ENCODE data around the gene PDAP1. TPM values are rescaled to one million over a fixed set of nuclear protein-coding genes. Genes with fewer than 3 reads are reported as not detected.
"Not testable (repeated sequence)": the region's sequence is repeated elsewhere in the genome, so short reads cannot be mapped to it uniquely, and the experiment has no call there.

PDAP1 gene
- total RNA-seq, 1 donor from 2014 or later: 89.1 TPM

DNA sequence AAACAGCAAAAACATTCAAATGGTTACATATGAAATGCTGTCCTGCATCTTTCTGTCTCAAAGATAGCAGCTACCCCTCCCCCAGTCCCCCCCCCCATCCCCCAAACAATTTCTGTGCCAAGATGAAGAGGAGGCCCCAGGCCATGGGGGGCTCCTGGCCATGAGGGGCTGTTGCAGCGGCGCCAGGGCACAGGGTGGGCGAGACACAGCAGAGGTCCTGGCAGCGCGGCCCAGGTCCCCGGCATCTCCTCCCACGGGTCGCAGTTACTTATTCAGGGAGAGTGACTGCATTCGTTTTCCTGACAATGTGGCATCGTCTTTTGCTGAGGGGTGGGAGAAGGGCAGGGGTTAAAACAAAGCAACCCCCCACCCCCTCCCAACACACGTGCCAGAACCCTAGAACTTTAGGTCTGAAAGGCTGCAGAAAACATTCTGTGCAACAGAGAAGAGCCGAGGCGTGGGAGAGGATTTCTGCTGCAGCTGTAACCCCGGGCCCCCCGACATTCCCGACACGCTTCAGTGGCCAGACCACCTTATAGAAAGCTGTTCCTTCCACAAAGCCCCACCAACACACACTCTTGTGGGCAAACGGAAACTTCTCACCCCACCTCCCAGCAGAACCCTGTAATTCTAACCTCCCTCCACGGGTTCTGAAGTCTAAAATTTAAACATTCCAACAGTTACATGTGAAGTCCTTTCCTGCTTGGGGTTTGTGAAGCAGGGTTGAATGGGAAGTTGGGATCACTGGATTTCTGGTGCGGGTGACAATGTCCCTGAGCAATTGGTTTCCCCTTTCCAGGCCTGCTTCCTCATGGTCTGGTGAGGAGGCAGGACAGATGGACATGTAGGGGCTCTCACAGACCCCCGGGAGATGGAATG is 11.7 kb downstream of the PDAP1 start:
- DNase-seq (ENCODE audit: low read depth): no peak

GRCh38 chr7:99395616-99396327 is 12.6 kb downstream of the PDAP1 start:
- DNase-seq (ENCODE audit: low read depth): no peak

DNA sequence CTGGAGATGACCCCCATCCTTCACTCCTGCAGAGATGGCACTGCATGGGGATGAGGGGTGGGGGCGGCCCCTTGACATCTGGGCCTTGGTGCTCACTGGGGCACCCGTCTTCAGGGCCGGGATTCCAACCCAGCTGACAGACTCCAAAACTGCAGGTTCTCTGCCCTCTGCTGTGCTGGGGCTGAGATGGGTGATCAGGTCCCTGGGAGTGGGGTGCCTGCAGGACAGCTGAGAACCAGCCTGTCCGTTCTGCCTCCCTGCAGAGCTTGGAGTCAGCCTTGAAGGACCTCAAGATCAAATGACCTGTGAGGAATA is 14.3 kb downstream of the PDAP1 start:
- DNase-seq (ENCODE audit: low read depth): no peak

GRCh38 chr7:99393355-99394187 is 14.8 kb downstream of the PDAP1 start:
- no peak for DNase-seq (ENCODE audit: low read depth)

DNA sequence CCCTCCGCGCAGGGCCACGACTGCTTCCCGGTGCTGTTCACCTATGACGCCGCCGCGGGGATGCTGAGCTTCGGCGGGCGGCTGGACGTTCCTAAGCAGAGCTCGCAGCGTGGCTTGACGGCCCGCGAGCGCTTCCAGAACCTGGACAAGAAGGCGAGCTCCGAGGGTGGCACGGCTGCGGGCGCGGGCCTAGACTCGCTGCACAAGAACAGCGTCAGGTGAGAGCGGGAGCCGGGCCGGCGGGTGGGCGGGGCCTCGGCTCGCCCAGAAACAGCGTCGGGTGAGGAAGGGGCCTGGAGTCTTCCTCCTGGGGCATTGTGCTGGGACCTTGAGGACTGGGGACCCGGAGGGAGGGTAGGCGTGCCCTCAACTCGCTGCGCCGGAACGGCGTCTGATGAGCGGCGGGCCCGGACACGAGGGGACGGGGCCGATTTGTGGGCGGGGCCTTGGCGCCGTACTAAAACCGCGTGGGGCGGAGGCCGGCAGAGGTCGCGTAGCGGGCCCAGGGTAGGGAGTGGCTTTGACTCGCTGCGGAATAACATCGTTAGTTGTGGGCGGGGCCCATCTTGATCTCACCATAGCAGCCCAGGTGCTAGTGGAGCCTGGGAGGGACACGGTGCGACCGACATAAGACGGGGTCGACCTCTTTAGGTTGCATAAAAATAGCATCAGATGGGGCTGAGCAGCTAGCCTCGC is 15.6 kb downstream of the PDAP1 start:
- DNase-seq (ENCODE audit: low read depth): no peak

DNA sequence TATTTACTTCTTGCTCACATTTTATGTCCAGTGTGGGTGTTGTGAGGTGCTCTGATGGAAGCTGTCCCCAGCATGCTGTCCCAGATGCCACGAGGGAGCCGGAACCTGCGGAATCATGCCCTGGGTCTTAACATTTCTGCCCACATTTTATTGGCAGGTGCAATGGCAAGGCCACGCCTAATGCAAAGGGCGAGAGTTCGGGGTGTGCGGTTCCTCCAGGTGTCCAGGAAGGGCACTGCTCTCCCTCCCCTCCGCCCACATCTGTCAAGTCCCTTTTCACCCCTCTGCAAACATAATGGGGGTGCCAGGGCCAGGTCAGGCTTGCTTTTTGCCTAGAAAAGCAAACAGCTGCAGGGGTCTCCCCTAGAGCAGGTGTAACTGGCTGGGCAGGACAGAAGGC is 16.4 kb downstream of the PDAP1 start:
- no peak for DNase-seq (ENCODE audit: low read depth)

DNA sequence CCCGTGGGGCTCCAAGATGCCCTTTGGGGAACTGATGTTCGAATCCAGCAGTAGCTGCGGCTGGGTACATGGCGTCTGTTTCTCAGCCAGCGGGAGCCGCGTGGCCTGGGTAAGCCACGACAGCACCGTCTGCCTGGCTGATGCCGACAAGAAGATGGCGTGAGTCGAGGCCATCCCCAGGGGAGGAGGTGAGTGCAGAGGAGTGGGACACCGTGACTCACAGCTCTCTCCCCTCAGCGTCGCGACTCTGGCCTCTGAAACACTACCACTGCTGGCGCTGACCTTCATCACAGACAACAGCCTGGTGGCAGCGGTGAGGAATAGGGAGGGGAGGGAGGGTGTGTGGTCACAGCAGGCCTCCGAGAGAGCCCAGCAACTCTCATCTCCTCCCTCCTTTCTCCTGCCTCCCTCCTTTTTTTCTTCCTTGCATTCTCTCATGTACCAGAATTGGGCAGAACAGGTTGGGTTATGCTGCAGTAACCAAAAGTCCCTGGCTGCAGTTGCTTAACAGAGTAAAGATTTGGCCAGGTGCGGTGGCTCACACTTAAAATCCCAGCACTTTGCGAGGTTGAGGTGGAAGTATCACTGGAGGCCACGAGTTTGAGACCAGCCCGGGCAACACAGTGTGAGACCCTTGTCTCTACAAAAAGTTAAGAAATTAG is 17.3 kb downstream of the PDAP1 start:
- DNase-seq (ENCODE audit: low read depth): no peak

- no peak for DNase-seq (ENCODE audit: low read depth)
Observed at GRCh38 chr7:99389772-99390171, 18.6 kb downstream of the PDAP1 start.

DNA sequence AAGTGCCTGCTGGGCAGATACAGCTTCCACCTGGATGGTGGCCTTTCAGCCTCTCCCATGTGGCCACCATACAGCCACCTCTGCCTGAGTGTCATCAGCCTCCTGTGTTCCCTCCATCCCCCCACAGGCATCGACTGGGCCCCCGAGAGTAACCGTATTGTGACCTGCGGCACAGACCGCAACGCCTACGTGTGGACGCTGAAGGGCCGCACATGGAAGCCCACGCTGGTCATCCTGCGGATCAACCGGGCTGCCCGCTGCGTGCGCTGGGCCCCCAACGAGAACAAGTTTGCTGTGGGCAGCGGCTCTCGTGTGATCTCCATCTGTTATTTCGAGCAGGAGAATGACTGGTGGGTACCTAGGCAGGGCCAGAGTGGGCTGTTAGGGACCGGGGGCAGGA is 20.5 kb downstream of the PDAP1 start:
- DNase-seq (ENCODE audit: low read depth): no peak

DNA sequence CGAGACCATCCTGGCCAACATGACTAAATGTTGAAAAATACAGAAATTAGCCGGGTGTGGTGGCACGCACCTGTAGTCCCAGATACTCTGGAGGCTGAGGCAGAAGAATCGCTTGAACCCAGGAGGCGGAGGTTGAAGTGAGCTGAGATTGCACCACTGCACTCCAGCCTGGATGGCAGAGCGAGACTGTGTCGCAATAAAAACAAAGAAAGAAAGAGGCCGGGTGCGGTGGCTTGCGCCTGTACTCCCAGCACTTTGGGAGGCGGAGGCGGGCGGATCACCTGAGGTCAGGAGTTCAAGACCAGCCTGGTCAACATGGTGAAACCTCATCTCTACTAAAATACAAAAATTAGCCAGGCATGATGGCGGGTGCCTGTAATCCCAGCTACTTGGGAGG is 21.2 kb downstream of the PDAP1 start:
- not testable (repeated sequence) for DNase-seq (ENCODE audit: low read depth)

DNA sequence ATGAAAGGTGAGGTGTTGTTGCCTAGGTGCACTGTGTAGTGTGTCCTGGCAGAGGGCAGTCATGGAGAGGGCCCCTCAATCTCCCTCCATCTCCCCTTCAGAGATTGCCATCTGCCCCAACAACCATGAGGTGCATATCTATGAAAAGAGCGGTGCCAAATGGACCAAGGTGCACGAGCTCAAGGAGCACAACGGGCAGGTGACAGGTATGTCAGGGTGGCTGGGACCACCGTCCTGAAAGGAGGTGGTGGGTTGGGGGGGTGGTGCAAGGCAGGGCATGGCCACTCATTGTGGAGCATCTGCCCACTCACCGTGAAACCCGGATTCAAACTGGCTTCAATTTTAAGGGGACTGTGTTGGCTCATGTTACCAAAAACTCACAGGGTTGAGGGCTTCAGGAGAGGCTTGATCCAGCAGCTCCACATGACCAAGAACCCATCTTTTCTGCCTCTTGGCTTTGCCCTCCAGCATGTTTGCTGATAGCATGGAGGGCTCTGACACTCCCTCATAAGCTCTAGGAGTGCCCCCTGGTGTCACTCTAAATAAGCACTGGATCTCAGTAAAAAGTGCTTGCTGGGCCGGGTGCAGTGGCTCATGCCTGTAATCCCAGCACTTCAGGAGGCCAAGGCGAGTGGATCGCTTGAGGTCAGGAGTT is 21.7 kb downstream of the PDAP1 start:
- peak; percentile 39 for DNase-seq (ENCODE audit: low read depth)

- DNase-seq (ENCODE audit: low read depth): no peak
Observed at GRCh38 chr7:99385564-99385963, 22.8 kb downstream of the PDAP1 start.

GRCh38 chr7:99384523-99384922 is 23.9 kb downstream of the PDAP1 start:
- DNase-seq (ENCODE audit: low read depth): no peak

- no peak for DNase-seq (ENCODE audit: low read depth)
Observed at GRCh38 chr7:99383791-99384370, 24.5 kb downstream of the PDAP1 start.

GRCh38 chr7:99383203-99383602 is 25.2 kb downstream of the PDAP1 start:
- DNase-seq (ENCODE audit: low read depth): no peak

DNA sequence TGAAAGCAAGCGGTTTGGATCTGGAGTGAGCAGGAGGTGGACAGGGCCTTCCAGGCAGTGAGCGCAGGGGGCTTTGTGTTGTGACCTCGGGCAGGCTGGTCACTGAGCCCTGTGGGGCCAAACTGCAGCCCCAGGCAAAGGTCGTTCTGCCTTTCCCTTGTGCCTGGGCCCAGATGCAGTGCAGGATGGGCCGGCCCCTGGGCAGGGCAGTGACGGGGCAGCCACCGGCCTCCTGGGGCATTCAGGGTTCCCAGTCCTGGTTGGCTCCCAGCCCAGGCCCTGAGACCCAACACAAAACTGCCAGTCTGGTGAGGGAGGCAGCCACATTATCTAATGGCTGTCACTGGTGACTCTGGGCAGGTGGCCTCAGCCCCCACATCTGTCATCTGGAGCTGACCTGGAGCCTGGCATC is 26.7 kb downstream of the PDAP1 start:
- DNase-seq (ENCODE audit: low read depth): no peak

- peak; percentile 35 for DNase-seq (ENCODE audit: low read depth)
Observed at GRCh38 chr7:99380823-99381663, 27.4 kb downstream of the PDAP1 start.

GRCh38 chr7:99380032-99380822 is 28.2 kb downstream of the PDAP1 start:
- DNase-seq (ENCODE audit: low read depth): no peak

DNA sequence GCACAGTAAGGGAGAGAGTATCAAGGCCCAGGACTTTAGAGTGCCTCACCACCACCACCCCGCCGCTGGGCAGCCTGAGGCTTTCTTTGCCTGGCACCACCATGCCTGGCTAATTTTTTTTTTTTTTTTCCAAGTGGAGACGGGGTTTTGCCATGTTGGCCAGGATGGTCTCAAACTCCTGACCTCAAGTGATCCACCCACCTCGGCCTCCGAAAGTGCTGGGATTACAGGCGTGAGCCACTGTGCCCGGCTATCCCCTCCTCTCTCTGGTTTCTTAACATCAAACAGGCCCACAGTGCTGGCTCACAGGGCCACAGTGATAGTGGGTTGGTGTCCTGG is 28.7 kb downstream of the PDAP1 start:
- DNase-seq (ENCODE audit: low read depth): not testable (repeated sequence)
